Panc1 (cell line): ENCODE results near the gene NOL3.

Experiments
- POLR2AphosphoS5 ChIP-seq: IDR thresholded peaks from 2 replicates; pipeline ENCODE4 v1.6.1; 2012; ENCODE audit warnings: mild to moderate bottlenecking, low read depth, low read length, moderate library complexity
- SIN3A ChIP-seq: IDR thresholded peaks from 2 replicates; pipeline ENCODE4 v1.6.1; 2012; ENCODE audit warnings: low read depth, mild to moderate bottlenecking, low read length, moderate library complexity, borderline replicate concordance; ENCODE audit not compliant: insufficient read depth
- TCF7L2 ChIP-seq: IDR thresholded peaks from 2 replicates; pipeline ENCODE4 v1.6.1; 2011; ENCODE audit warnings: mild to moderate bottlenecking, low read depth, low read length, inconsistent platforms
- TF ChIP-seq, protein P1 (sequence below): fragments of 450-650 bp; IDR thresholded peaks from 2 replicates; pipeline ENCODE4 v1.5.1; 2017; ENCODE audit warnings: mild to moderate bottlenecking
- TF ChIP-seq, protein P2 (sequence below), 2 experiments: IDR thresholded peaks; 2 replicates each; pipeline ENCODE4 v1.6.1; 2011 to 2012; ENCODE audit warnings: low read depth in 2 of 2, control low read depth in 1 of 2, low read length in 1 of 2, mild to moderate bottlenecking in 1 of 2, moderate library complexity in 1 of 2; ENCODE audit not compliant: insufficient read depth in 1 of 2

DNA sequence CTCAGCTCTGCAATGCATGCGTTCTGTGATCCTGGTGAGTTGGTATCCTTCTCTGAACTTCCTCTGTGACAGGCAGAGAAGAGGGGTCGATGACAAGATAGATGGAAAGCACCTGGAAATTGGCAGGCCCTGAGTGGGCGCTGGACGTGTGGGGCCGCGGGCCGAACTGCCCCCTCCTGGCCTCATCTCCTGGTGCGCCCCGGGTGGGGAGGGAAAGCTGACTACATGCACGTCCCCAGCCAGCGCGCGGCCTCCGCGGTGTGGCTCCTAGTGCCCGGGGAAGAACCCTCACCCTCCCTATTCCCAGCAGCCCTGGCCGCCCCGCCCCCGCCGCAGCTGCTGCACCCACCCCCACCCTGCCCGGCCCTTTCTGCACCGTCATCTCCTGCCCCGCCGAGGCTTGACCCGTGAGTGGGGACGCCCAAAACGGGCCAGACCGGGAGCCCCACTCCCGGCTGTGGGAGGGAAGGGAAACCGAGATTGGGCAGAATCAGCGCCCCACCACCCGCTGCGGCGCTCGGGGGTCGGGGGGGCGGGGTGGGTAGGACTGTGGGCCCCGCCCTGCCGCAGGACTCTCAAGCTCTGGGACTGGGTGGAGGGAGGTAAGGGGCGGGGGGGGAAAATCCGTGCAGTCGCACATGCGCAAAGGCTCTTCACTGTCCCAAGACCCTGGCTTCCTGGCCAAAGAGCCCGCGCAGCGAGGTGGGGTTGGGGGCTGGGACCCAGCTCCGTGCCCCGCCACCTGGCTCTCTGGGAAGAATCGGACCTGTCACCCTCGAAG is at the start of gene NOL3:
- TF ChIP-seq, protein P1, sequence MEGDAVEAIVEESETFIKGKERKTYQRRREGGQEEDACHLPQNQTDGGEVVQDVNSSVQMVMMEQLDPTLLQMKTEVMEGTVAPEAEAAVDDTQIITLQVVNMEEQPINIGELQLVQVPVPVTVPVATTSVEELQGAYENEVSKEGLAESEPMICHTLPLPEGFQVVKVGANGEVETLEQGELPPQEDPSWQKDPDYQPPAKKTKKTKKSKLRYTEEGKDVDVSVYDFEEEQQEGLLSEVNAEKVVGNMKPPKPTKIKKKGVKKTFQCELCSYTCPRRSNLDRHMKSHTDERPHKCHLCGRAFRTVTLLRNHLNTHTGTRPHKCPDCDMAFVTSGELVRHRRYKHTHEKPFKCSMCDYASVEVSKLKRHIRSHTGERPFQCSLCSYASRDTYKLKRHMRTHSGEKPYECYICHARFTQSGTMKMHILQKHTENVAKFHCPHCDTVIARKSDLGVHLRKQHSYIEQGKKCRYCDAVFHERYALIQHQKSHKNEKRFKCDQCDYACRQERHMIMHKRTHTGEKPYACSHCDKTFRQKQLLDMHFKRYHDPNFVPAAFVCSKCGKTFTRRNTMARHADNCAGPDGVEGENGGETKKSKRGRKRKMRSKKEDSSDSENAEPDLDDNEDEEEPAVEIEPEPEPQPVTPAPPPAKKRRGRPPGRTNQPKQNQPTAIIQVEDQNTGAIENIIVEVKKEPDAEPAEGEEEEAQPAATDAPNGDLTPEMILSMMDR = no peak
- TF ChIP-seq POLR2AphosphoS5 (no peak; the same call in 1 of the 2 replicates), SIN3A (no peak), TCF7L2 (no peak)
- TF ChIP-seq, protein P2, sequence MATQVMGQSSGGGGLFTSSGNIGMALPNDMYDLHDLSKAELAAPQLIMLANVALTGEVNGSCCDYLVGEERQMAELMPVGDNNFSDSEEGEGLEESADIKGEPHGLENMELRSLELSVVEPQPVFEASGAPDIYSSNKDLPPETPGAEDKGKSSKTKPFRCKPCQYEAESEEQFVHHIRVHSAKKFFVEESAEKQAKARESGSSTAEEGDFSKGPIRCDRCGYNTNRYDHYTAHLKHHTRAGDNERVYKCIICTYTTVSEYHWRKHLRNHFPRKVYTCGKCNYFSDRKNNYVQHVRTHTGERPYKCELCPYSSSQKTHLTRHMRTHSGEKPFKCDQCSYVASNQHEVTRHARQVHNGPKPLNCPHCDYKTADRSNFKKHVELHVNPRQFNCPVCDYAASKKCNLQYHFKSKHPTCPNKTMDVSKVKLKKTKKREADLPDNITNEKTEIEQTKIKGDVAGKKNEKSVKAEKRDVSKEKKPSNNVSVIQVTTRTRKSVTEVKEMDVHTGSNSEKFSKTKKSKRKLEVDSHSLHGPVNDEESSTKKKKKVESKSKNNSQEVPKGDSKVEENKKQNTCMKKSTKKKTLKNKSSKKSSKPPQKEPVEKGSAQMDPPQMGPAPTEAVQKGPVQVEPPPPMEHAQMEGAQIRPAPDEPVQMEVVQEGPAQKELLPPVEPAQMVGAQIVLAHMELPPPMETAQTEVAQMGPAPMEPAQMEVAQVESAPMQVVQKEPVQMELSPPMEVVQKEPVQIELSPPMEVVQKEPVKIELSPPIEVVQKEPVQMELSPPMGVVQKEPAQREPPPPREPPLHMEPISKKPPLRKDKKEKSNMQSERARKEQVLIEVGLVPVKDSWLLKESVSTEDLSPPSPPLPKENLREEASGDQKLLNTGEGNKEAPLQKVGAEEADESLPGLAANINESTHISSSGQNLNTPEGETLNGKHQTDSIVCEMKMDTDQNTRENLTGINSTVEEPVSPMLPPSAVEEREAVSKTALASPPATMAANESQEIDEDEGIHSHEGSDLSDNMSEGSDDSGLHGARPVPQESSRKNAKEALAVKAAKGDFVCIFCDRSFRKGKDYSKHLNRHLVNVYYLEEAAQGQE (IDR thresholded peaks at IDR 0.05; ENCODE audit: insufficient read depth in 1 of 2, low read depth in 2 of 2, low read length in 1 of 2) = no peak
